Measurements from ENCODE around the gene IL15RA. TPM values are rescaled to one million over a fixed set of nuclear protein-coding genes. Genes with fewer than 3 reads are reported as not detected.
"Not testable (repeated sequence)": the region's sequence is repeated elsewhere in the genome, so short reads cannot be mapped to it uniquely, and the experiment has no call there.

Gene IL15RA
- polyA plus RNA-seq, 4 donors = 2.5 to 32.1 (median 12.1) TPM

DNA sequence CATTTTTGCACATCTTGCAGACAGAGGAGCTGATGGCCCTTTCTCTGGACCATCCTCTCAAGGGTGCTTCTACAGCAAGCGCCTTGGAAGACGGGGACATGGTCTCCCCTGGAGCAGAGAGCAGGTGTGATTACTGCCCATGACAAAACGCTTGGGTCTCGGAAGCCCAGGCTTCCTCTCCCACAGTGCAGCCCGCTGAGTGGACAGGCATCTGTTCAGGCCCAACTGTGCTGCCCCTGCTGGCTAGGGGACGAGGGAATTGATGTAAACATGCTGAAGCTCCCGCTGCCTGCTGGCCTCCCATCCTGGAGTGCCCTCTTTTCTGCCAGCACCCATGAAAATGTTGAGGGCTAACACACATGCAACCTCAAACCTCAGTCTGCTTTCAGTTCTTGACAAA, 14.3 kb downstream of the IL15RA start:
- H3K9me3 ChIP-seq (ENCODE audit: control insufficient read depth in 2 of 2, insufficient read depth in 1 of 2, low read depth in 1 of 2, low read length in 1 of 2) = no peaks in the 10 kb centered on the region
- H3K27me3 ChIP-seq (ENCODE audit: control insufficient read depth in 3 of 3, insufficient read depth in 3 of 3, low read length in 3 of 3) = no peaks in the 10 kb centered on the region
- no peak for DNase-seq
- WGBS, 3 donors = 88 to 96% (median 95%) methylated on average over 7 of the region's 7 CpGs
- no peaks in the 10 kb centered on the region for H3K4me1 ChIP-seq (ENCODE audit: control insufficient read depth in 3 of 3, insufficient read depth in 2 of 3, low read depth in 1 of 3, low read length in 2 of 3)
- H3K4me3 ChIP-seq (ENCODE audit: low read depth in 1 of 3, low read length in 3 of 3) = no peak overlapping the region
- peaks cover 8 to 58% (median 15%) of the 10 kb centered on the region in 3 donors for H3K36me3 ChIP-seq (ENCODE audit: control insufficient read depth in 3 of 3, insufficient read depth in 2 of 3, low read depth in 1 of 3, low read length in 3 of 3)
- H3K27ac ChIP-seq (ENCODE audit: low read depth in 1 of 3, low read length in 2 of 3) = no peak overlapping the region
- FAIRE-seq = no peak

- WGBS, 3 donors = 96 to 98% (median 97%) methylated on average over 10 of the region's 10 CpGs
- H3K27me3 ChIP-seq (ENCODE audit: control insufficient read depth in 3 of 3, insufficient read depth in 3 of 3, low read length in 3 of 3) = not testable (repeated sequence)
- peaks cover 8 to 58% (median 15%) of the 10 kb centered on the region in 3 donors for H3K36me3 ChIP-seq (ENCODE audit: control insufficient read depth in 3 of 3, insufficient read depth in 2 of 3, low read depth in 1 of 3, low read length in 3 of 3)
Measured at GRCh38 chr10:5962358-5962940, 14.9 kb downstream of the IL15RA start.

DNA sequence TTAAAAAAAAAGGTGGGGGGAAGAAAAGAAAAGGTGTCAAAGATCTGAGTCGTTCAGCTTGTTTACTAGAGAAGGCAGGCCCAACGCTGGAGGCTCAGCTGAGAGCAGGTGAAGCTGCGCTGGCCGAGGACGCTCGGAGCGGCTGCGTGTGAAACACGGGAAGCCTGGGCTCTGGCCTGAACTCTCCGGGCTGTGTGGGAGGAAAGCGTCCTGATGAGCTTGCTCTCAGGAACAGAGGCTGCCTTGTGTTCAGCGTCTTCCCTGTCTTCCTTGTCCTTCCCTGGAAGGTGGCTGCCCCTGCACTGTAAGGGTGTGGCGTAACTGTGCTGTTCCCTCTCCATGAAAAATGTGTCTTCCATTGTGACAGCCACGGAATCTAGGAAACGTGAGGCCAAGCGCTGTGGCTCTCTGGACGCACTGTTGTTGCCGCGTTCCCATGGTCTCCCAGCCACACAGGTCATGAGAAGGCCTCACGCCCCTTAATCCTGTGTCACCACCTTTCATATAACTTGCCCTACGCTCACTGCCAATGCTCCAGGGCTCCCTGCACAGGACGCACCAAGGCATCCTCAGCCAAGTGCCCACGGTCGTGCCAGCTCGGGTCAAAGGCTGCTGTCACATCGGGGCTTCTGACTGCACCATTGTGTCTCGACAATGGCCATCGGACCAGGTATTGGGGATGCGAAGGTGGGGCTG, 15.8 kb downstream of the IL15RA start:
- 94 to 95% (median 94%) methylated on average over 27 to 29 of the region's 29 CpGs for WGBS, 3 donors
- no peaks in the 10 kb centered on the region for H3K27me3 ChIP-seq (ENCODE audit: control insufficient read depth in 3 of 3, insufficient read depth in 3 of 3, low read length in 3 of 3)
- H3K4me1 ChIP-seq (ENCODE audit: control insufficient read depth in 3 of 3, insufficient read depth in 2 of 3, low read depth in 1 of 3, low read length in 2 of 3) = no peaks in the 10 kb centered on the region
- no peaks in the 10 kb centered on the region for H3K9me3 ChIP-seq (ENCODE audit: control insufficient read depth in 2 of 2, insufficient read depth in 1 of 2, low read depth in 1 of 2, low read length in 1 of 2)
- no peak overlapping the region for H3K4me3 ChIP-seq (ENCODE audit: low read depth in 1 of 3, low read length in 3 of 3)
- DNase-seq = no peak
- no peak for FAIRE-seq
- no peak overlapping the region for H3K27ac ChIP-seq (ENCODE audit: low read depth in 1 of 3, low read length in 2 of 3)
- H3K36me3 ChIP-seq (ENCODE audit: control insufficient read depth in 3 of 3, insufficient read depth in 2 of 3, low read depth in 1 of 3, low read length in 3 of 3) = peaks cover 8 to 58% (median 15%) of the 10 kb centered on the region in 3 donors

More at GRCh38 chr10:5962358-5962940, 14.9 kb downstream of the IL15RA start:
- H3K27ac ChIP-seq (ENCODE audit: low read depth in 1 of 3, low read length in 2 of 3); DNase-seq; H3K4me1 ChIP-seq (ENCODE audit: control insufficient read depth in 3 of 3, insufficient read depth in 2 of 3, low read depth in 1 of 3, low read length in 2 of 3); H3K4me3 ChIP-seq (ENCODE audit: low read depth in 1 of 3, low read length in 3 of 3); FAIRE-seq; H3K9me3 ChIP-seq (ENCODE audit: control insufficient read depth in 2 of 2, insufficient read depth in 1 of 2, low read depth in 1 of 2, low read length in 1 of 2): not testable (repeated sequence)

DNA sequence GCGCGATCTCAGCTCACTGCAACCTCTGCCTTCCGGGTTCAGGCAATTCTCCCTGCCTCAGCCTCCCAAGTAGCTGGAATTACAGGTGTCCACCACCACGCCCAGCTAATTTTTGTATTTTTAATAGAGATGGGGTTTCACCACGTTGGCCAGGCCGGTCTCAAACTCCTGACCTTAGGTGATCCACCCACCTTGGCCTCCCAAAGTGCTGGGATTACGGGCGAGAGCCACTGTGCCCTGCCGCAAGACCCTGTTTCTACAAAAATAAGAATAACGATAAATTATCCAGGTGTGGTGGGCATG, 16.4 kb downstream of the IL15RA start:
- not testable (repeated sequence) for H3K27ac ChIP-seq (ENCODE audit: low read depth in 1 of 3, low read length in 2 of 3); H3K4me1 ChIP-seq (ENCODE audit: control insufficient read depth in 3 of 3, insufficient read depth in 2 of 3, low read depth in 1 of 3, low read length in 2 of 3); FAIRE-seq; H3K27me3 ChIP-seq (ENCODE audit: control insufficient read depth in 3 of 3, insufficient read depth in 3 of 3, low read length in 3 of 3); H3K9me3 ChIP-seq (ENCODE audit: control insufficient read depth in 2 of 2, insufficient read depth in 1 of 2, low read depth in 1 of 2, low read length in 1 of 2); DNase-seq; H3K4me3 ChIP-seq (ENCODE audit: low read depth in 1 of 3, low read length in 3 of 3)
- peaks cover 8 to 60% (median 18%) of the 10 kb centered on the region in 3 donors for H3K36me3 ChIP-seq (ENCODE audit: control insufficient read depth in 3 of 3, insufficient read depth in 2 of 3, low read depth in 1 of 3, low read length in 3 of 3)
- 95 to 98% (median 98%) methylated on average over 10 of the region's 10 CpGs for WGBS, 3 donors

DNA sequence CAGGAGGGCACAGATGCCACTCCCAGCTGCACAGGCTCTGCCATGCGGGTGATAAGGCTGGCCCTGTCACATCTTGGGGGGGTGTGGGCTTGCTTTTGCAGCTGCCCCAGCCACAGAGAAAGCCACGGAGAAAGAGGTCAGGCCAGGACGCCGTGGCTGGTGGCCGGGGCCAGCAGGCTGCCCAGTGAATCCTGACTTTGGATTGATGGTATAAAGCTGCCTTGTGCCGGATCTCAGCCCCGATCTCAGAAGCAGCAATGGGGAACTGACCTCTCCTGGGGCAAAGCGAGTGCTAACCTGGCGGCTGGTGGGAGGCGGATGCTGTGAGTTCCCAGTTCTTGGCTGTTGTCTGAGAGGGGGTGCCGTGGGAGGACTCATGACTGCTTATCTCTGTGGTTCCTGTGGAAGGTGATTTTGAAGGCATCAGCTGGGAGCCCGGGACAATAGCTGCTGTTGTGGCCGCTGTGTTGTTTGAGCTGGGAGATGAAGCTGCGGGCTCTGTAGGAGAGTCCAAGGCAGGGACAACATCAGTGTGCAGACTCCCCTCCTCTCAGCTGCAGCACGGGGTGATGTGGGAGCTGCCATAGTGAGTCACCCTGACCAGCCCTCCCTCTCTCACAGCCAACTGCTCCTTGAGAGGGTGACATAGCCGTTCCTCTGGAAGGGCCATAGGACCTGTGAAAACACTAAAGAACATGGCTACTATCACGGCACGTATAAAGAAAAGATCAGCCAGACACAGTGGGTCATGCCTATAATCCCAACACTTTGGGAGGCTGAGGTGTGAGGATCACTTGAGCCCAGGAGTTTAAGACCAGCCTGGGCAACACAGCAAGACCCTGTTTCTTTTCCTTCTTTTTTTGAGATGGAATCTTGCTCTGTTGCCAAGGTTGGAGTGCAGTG, 17.0 kb downstream of the IL15RA start:
- H3K27me3 ChIP-seq (ENCODE audit: control insufficient read depth in 3 of 3, insufficient read depth in 3 of 3, low read length in 3 of 3) = no peaks in the 10 kb centered on the region
- no peak for FAIRE-seq
- H3K27ac ChIP-seq (ENCODE audit: low read depth in 1 of 3, low read length in 2 of 3) = no peak overlapping the region
- H3K9me3 ChIP-seq (ENCODE audit: control insufficient read depth in 2 of 2, insufficient read depth in 1 of 2, low read depth in 1 of 2, low read length in 1 of 2) = no peaks in the 10 kb centered on the region
- H3K4me1 ChIP-seq (ENCODE audit: control insufficient read depth in 3 of 3, insufficient read depth in 2 of 3, low read depth in 1 of 3, low read length in 2 of 3) = no peaks in the 10 kb centered on the region
- H3K4me3 ChIP-seq (ENCODE audit: low read depth in 1 of 3, low read length in 3 of 3) = no peak overlapping the region
- WGBS, 3 donors = 91 to 95% (median 93%) methylated on average over 18 of the region's 18 CpGs
- peaks cover 11 to 58% (median 18%) of the 10 kb centered on the region in 3 donors for H3K36me3 ChIP-seq (ENCODE audit: control insufficient read depth in 3 of 3, insufficient read depth in 2 of 3, low read depth in 1 of 3, low read length in 3 of 3)
- DNase-seq = no peak

- H3K4me3 ChIP-seq (ENCODE audit: low read depth in 1 of 3, low read length in 3 of 3) = no peak overlapping the region
- DNase-seq (no peak), FAIRE-seq (no peak)
- H3K27me3 ChIP-seq (ENCODE audit: control insufficient read depth in 3 of 3, insufficient read depth in 3 of 3, low read length in 3 of 3) = no peaks in the 10 kb centered on the region
- 93 to 97% (median 93%) methylated on average over 10 of the region's 10 CpGs for WGBS, 3 donors
- H3K36me3 ChIP-seq (ENCODE audit: control insufficient read depth in 3 of 3, insufficient read depth in 2 of 3, low read depth in 1 of 3, low read length in 3 of 3) = peaks cover 11 to 52% (median 18%) of the 10 kb centered on the region in 3 donors
- no peak overlapping the region for H3K27ac ChIP-seq (ENCODE audit: low read depth in 1 of 3, low read length in 2 of 3)
- H3K4me1 ChIP-seq (ENCODE audit: control insufficient read depth in 3 of 3, insufficient read depth in 2 of 3, low read depth in 1 of 3, low read length in 2 of 3) = no peaks in the 10 kb centered on the region
- H3K9me3 ChIP-seq (ENCODE audit: control insufficient read depth in 2 of 2, insufficient read depth in 1 of 2, low read depth in 1 of 2, low read length in 1 of 2) = no peaks in the 10 kb centered on the region
Measured at GRCh38 chr10:5959581-5960069, 17.7 kb downstream of the IL15RA start.

- FAIRE-seq (no peak), DNase-seq (no peak)
- peaks cover 11 to 50% (median 18%) of the 10 kb centered on the region in 3 donors for H3K36me3 ChIP-seq (ENCODE audit: control insufficient read depth in 3 of 3, insufficient read depth in 2 of 3, low read depth in 1 of 3, low read length in 3 of 3)
- H3K27ac ChIP-seq (ENCODE audit: low read depth in 1 of 3, low read length in 2 of 3) = no peak overlapping the region
- H3K27me3 ChIP-seq (ENCODE audit: control insufficient read depth in 3 of 3, insufficient read depth in 3 of 3, low read length in 3 of 3) = no peaks in the 10 kb centered on the region
- no peak overlapping the region for H3K4me3 ChIP-seq (ENCODE audit: low read depth in 1 of 3, low read length in 3 of 3)
- H3K4me1 ChIP-seq (ENCODE audit: control insufficient read depth in 3 of 3, insufficient read depth in 2 of 3, low read depth in 1 of 3, low read length in 2 of 3) = no peaks in the 10 kb centered on the region
- WGBS, 3 donors = 83 to 87% (median 83%) methylated on average over 5 of the region's 5 CpGs
- H3K9me3 ChIP-seq (ENCODE audit: control insufficient read depth in 2 of 2, insufficient read depth in 1 of 2, low read depth in 1 of 2, low read length in 1 of 2) = no peaks in the 10 kb centered on the region
Measured at GRCh38 chr10:5959142-5959541, 18.2 kb downstream of the IL15RA start.

GRCh38 chr10:5958675-5959074, 18.7 kb downstream of the IL15RA start:
- Histone ChIP-seq H3K27me3 (ENCODE audit: control insufficient read depth in 3 of 3, insufficient read depth in 3 of 3, low read length in 3 of 3) (no peaks in the 10 kb centered on the region), H3K4me1 (ENCODE audit: control insufficient read depth in 3 of 3, insufficient read depth in 2 of 3, low read depth in 1 of 3, low read length in 2 of 3) (no peaks in the 10 kb centered on the region), H3K27ac (ENCODE audit: low read depth in 1 of 3, low read length in 2 of 3) (no peak overlapping the region), H3K4me3 (ENCODE audit: low read depth in 1 of 3, low read length in 3 of 3) (no peak overlapping the region), H3K36me3 (ENCODE audit: control insufficient read depth in 3 of 3, insufficient read depth in 2 of 3, low read depth in 1 of 3, low read length in 3 of 3) (peaks cover 11 to 52% (median 18%) of the 10 kb centered on the region in 3 donors), H3K9me3 (ENCODE audit: control insufficient read depth in 2 of 2, insufficient read depth in 1 of 2, low read depth in 1 of 2, low read length in 1 of 2) (no peaks in the 10 kb centered on the region)
- FAIRE-seq (no peak), DNase-seq (no peak)
- 76 to 87% (median 81%) methylated on average over 6 of the region's 6 CpGs for WGBS, 3 donors
